NOMO-1 treated with dmso at 0.1 percent for 144 hours (cell line): Measurements from ENCODE around the gene PPM1H.

Source experiments
- DNase-seq: peaks from one replicate; lab custom pipeline; 2025; ENCODE audit not compliant: unreplicated experiment; lab: John Stamatoyannopoulos, UW

Gene PPM1H

GRCh38 chr12:62618930-62619329, 316.0 kb downstream of the PPM1H start:
- no peak for DNase-seq

GRCh38 chr12:62618319-62618718, 316.6 kb downstream of the PPM1H start:
- no peak for DNase-seq

GRCh38 chr12:62613081-62613480, 321.9 kb downstream of the PPM1H start:
- no peak for DNase-seq

- DNase-seq, result no peak
Measured at GRCh38 chr12:62606654-62607053, 328.3 kb downstream of the PPM1H start.

- DNase-seq, result no peak
Measured at GRCh38 chr12:62605981-62606380, 329.0 kb downstream of the PPM1H start.

- no peak for DNase-seq
Measured at GRCh38 chr12:62604871-62605270, 330.1 kb downstream of the PPM1H start.

GRCh38 chr12:62604373-62604772, 330.6 kb downstream of the PPM1H start:
- no peak for DNase-seq

GRCh38 chr12:62603811-62604098, 331.2 kb downstream of the PPM1H start:
- DNase-seq, result no peak

- DNase-seq, result peak; percentile 80
Measured at GRCh38 chr12:62603061-62603810, 331.7 kb downstream of the PPM1H start.

- peak; percentile 78 for DNase-seq
Measured at GRCh38 chr12:62602255-62603060, 332.5 kb downstream of the PPM1H start.

- no peak for DNase-seq
Measured at GRCh38 chr12:62601765-62602164, 333.2 kb downstream of the PPM1H start.

- DNase-seq, result no peak
Measured at GRCh38 chr12:62599854-62600437, 335.0 kb downstream of the PPM1H start.

GRCh38 chr12:62598846-62599245, 336.1 kb downstream of the PPM1H start:
- DNase-seq, result no peak

GRCh38 chr12:62597253-62597652, 337.7 kb downstream of the PPM1H start:
- DNase-seq, result no peak
